GM18519 (cell line): Measurements from ENCODE around the gene ANO2.

Experiments
- ATAC-seq: cut with Tn5 transposase; IDR thresholded peaks from one replicate; pipeline ENCODE4 v1.9.1; 2021; ENCODE audit warnings: mild to moderate bottlenecking, moderate library complexity; ENCODE audit not compliant: unreplicated experiment, low FRiP score

The ANO2 gene

DNA sequence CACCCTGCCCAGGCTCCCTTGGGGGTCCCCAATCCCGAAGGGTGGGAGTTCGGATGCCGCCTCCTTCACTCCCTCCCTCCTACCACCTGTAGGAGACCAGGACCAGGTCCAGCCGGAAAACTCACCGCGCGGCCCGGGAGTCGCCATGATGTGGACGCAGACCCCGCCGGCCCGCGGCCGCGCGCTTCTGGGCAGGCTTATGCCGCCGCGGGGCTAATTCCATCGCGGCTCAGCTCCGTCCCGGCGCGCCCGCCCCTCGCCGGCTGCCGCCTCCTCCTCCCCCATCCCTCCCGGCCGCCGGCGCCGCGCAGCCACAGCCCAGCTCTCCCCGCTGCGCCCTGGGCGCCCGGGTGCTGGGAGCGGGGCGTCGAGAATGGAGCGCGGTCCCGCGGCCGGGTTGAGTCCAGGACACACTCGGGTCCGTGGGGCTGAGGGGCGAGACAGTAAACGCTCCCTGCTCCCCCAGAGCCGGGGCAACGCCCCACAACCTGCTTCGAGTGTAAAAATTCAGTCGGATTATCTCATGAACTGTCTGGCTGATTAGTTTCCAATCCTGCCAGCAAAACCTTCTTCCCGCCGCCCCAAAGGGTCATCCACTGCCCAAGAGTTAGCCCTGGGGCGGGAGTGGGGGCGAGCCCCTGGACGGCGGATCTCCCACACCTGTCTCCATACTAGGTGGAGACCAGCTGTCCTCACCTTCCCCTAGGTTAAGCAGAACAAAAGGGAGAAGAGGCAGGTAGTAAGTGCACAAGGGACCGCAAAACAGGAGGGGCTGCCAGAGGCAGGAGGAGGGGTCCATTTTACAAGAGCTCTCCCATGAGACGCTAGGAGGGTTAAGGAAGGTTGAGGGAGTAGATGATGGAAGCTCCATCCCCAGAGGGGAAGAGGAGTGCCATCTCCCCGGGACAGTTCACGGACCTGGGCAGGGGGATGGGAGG lies at the start of gene ANO2:
TSS of gene ANO2 (minus strand) at position 189 of the 938 bp plus-strand sequence. CDS start at position 147, 42 bp downstream.
- ATAC-seq: no peak

DNA sequence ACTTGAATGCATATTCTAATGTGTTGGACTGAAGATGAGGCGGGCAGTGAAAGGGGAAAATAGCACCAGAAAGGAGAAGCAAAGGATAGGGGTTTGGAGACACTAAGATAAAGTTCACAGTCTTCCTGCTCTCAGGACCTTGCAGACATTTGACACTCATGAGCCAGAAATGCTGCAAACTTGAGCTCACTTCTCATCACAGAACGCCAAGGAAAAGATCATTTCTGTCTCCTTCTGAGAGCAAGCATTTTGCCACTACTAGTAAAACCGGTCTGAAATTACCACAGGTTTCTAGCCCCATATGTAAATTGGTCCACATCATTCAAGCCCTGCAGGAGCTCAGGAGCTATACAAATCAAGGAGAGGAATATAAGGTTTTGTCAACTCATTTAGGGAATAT lies 44.6 kb upstream of the ANO2 start:
- ATAC-seq: no peak

DNA sequence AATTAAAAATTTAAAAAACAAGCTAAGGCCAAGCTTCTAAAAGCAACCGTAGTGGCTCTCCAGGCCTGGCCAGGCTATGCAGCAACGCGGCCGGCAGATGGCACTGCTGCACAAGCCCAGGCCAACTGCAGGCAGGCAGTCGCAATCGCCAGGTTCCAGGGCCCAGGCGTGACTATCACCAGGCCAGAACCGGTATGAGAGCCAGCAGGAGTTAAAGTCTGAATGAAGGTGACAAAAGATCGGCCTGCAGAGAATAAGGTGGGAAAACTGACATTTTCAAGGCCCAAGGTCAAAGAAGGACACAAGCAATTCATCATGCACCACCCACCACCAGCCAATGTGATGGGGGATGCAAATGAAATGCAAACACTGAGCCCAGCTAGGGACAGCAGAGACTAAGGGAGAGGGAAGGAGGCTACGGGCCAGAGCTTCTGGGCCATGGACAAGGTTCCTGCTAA lies 43.6 kb upstream of the ANO2 start:
- no peak for ATAC-seq

DNA sequence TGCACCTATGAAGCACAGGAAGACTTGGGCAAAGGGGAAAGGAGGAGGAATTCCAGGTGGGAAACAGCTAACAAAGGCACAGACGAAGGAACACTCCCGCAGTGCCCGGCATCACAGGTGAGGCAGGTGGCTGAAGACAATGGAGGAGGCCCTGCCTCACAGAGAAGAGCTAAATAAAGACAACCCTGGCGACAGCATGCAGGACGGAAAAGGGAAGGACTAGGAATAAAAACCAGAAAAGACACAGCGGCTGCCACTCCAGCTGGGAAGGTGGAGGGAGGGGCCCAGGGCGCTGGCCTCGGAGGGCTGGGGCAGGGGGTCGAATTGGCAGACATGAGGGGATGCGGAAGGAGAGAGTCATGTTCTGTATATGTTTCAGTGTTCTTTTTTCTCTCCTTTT lies 43.0 kb upstream of the ANO2 start:
- no peak for ATAC-seq

DNA sequence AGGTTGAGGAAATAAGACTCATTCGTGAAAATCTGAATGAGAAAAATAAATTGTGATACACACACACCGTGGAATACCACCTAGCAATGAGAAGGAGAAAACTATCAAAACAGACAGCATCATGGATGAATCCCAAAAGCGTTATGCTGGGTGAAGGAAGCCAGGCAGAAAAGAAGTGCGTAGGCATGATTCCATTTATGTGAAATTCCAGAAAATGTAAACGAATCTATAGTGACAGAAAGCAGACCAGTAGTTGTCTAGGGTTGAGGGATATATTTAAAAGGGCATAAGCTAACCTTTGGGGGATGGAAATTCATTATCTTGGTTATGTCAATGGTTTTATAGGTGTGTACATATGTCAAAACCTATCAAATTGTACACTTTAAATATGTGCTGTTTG lies 42.5 kb upstream of the ANO2 start:
- ATAC-seq: no peak

DNA sequence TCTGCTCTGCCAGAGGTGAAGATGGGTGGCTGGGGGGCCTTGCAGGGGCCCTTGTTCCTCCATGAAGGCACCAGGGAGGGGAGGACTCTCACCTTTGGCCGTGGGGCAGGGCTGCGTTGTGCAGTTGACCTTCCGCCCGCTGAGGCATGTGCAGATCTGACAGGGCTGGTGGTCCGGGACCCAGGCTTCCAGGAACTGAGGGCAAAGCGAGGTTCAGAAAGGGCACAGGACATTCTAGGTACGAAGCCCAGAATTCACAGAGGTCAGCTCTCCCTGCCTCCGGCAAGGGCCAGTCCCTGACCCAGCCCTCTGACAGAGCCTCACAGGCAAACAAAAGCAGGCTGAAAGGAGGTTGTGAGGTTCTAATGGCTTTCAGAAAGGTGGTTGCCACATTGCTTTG lies 40.4 kb upstream of the ANO2 start:
- no peak for ATAC-seq

DNA sequence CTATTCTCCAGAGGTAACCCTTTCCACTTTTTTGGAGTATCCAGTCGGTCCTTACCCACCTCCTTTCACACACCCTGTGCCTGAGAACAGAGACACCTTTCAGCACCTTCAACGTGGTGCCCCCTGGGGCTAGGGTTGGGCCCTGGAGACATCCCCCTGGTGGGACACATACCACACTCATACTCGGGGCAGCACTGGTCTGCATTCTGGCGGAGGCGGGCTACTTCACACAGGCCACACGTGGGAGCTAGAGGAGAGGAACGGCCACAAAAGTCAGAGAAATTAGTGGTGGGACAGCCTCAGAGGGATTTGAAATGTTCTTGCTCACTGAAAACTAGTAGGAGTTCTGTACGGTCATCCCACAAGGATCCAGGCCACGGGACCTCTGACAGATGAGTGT lies 39.8 kb upstream of the ANO2 start:
- no peak for ATAC-seq

DNA sequence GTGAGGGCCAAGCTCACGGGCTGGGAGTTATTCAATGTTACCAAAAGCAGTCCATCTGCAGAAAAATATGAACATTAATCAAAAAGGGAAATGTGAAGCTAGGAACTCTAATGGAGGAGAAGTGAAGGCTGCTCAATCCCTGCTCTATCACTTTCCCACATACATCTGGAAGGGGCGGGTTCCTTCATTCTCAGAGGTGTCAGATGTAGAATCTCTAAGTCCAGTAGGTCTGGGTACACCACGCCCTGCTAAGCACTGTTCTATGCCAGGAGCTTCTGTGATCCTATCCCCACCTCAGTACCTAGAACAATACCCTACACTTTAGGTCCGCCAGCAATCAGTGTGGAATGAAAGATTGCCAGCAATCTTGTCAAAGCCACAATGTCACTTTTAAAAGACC lies 37.0 kb upstream of the ANO2 start:
- ATAC-seq: no peak

DNA sequence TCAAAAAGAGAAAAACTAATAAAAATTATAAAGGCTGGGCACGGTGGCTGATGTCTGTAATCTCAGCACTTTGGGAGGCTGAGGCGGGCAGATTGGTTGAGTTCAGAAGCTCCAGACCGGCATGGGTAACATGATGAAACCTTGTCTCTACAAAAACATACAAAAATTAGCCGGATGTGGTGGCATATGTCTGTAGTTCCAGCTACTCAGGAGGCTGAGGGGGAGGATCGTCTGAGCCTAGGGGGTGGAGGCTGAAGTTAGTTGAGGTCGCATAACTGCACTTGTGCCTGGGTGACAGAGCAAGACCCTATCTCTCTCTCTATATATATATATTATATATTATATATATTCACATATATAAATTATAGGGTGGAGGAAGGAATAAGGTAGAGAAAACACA lies 32.5 kb upstream of the ANO2 start:
- no peak for ATAC-seq

DNA sequence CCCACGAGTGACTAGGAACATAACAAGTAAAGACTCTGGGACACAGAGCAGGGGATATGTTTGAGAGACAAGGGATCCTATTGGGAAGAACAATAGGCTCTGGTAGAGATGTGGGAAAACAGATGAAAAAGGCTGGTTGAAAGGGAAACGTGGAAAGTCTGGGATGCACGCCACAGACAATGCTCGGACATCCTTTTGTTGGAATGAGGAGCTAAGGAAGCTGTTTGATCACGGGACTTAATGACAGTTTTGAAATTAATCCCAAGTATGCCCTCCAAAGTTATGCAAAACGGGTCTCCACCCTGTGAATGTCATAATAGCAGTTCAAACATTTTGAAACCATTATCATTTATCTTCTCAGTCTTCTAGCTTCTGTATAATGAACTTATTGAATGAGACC lies 31.7 kb upstream of the ANO2 start:
- no peak for ATAC-seq

DNA sequence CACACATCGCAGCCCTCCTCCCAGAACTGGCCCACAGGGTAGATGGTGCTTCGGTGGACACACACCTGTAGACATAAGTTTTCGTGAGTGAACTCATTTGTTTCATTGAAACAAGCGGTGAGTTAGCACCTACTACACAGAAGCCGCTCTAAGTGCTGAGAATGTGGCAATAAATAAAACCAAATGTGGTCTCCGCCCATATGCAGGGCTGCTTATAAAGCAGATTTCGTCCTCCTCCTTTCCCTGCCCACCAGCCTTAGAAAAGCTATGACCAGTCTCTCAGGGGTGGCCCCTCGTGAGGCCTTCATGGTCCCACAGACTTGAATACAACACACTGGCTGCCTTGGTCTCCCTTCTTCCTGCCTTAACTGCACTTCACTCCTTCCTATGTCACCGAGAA lies 31.1 kb upstream of the ANO2 start:
- no peak for ATAC-seq

DNA sequence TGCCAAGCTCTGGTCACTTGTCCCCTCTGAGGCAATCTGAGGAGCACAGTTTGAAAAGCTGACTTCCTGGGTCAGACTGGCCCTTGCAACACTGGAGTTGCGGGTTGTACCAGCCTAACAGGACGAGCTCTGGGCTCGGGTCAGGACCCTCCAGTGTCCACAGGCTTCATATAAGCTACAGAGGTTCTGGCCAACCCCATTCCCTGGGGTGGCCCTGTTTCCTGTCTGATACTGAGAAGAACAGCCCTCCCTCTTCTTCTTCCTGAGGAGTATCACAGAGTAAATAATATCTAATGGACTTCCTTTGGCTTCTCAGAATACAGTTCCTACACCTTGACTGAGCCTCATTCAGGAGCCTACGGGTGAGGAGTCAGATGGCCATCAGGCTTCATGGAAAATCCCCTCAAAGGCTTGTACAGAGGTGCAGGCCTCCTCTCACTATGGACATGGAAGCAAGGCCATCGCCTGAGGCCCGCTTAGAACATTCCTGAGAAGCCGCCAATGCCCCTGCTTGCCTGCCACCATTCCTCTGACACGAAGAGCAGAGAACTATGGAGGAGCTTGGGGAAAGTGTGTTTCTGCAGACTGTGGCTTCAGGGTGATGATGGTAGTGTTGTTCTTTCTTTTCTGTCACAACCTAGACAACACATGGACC lies 28.5 kb upstream of the ANO2 start:
- ATAC-seq: no peak

DNA sequence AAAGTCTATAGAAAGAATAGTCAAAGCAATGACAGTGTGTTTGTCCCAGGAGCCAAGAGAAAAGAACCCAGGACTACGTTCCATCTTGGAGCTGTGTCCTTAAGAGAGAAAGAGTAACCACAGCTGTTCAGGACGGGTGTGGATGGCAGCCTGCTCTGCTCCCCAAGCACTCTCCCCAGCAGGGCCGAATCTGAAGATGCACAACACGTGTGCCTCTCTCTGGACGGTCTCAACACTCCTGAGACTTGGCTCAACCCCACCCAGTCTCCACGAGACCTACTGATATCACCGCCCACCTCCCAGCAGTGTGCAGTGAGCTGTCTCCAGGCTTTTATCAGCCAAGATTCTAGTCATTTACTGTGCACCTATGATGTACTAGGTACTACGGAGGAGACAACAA lies 27.3 kb upstream of the ANO2 start:
- ATAC-seq: no peak

DNA sequence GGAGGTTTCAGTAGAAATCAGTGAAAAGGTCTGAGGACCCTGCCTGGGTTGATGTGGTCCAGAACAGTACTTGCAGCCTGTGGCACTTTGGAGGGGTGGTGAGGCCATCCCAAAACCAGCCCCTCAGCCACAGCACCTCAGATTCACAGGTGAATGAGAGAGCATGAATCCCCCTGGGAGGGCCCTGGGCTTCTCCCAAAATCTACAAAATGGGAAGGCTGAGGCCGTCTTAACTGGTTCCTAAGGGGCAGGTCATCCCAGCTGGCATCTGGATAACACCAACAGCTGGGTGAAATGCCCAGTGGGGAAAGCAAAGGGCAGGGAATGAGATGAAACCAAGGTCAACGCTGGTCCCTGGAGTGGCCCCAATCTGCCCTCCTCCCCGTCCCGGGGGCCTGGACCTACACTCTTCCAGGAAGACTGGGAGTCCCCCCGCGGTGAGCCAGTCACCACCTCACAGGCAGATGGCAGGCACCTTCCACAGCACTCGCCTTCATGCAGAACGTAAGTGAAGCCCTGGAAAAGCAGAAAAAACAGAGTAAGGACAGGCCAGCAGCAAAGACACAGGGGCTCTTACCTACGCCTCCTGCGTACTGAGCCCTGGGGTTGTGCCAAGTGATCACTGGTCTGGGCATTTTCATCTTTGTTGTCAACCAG lies 26.3 kb upstream of the ANO2 start:
- ATAC-seq: no peak

DNA sequence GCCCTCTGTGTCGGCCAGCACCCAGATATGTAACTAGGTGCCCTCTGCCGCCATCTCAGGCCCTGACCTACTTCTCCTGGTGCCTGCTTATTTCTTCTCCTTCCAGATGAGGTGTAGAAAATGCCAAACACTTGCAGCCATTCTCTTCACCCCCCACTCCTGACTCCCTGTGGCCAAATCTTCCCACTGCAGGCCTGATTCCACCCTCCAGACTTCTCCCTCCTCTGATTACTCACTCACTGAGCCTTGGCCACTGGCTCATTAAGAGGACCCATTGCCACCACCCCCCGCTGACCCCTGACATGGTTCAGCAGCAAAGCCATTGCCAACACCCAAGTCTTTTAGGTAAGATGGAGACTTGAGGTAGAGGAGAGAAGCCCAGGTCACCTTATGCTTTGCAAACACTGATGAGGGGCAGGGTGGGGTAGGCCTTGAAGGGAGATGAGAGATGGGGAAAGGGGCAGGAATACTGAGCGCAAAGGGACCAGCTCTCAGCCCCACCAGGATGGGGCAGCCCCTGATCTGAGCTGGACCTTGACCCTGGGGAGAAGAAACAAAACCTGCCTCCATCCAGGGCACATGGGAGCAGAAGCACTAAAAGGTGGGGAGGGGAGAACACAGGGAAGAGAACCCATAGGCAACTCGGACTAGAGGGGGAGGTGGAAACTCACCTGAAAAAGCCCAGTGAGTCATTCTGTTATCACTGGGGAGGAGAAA lies 25.1 kb upstream of the ANO2 start:
- ATAC-seq: no peak

DNA sequence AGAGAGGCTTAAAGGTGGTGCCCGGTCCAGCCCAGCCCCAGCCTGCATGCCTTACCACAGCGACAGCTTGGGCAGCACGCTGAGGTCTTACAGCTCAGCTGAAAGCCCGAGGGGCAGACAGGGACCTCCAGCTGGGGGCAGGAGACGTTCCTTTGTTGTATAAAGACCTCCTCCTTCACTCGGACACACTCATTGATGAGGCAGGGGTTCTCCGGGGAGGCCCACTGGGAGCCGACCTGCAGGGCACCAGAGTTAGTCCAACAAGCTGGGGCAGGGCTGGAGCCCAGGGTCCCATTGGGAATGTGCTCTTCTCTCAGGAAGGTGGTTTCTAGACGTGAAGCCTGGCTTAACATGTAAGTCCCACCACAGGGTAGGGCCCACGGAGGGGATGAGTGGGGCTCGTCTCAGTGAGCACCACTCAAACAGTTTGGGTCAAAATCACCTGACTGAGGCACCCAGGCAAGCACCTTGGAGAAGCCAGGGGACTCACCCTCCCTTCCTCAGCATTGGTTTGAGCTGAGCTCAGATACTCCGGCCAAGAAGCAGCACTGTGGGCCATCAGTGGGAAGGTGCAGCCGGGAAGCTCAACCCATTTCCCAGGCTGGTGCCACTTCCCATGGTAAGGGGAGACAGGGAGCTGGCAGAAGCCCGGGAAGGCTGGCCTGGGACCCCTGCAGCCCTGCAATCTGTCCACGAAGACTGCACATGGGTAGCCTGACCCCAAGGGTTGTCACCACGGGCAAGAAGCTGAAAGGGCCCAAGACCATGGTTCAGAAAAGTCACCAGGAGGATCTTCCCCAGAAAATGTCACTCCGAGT lies 24.3 kb upstream of the ANO2 start:
- no peak for ATAC-seq

DNA sequence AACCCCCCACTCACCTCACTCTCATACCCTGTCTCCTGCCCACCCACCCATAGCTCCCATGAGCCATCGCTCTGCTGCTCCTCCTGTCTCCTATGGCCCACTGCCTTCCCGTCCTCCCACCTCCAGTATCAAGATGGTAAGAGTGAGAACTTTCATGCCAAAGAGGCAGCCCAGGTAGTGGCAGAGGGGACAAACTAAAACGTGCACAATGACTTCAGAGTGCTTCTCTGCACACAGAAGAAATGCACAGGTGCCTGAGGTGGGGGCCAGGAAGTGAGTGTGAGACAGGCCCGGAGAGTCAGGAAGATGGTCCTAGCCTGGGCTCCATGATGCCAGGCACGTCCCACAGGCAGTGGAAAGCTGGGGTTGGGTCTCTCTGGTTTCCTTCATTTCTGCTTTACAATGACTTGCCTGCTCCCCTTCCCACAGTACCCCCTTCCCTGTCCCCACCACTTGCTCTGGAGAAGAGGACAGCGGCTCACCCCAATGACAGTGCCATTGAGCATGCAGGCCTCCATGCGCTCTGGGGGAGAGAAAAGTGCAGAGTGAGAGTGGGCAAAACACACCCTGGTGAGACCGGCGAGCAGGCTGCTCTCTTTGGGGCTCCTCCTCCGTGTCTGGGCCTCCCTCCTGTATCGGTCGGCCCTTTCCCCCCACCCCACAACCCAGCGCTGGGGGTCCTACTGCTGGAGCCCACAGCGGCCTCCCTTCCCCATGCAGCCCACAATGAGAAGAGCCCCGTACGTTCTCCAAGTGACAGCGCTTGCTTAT lies 22.8 kb upstream of the ANO2 start:
- no peak for ATAC-seq

DNA sequence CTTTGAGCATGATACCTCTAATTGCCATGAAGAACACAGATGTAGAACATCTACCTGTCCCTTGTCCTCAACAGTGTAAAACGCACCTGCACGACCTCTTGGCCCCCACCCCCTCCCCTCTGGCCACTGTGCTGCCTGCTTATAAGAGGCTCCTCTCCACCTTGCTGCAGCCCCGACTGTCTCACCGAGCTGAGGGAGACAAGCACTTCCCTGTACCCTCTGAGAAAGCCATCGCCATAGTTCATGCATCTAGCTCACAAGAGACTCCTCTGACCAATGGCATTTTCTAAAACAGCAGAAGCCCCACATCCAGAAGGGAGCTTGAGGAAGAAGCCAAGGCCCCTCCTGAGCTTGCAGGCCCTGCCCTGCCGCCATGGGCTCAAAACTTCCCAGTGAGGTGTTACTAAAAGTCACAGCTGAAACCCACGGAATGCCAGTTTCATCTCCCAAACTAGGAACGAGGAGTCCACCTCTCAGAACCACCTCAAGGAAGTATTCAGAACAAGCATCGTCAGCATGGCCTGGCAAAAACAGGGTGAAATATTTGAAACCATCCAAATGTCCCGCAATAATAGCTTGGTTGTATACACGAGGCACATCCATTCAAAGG lies 21.5 kb upstream of the ANO2 start:
- ATAC-seq: no peak

DNA sequence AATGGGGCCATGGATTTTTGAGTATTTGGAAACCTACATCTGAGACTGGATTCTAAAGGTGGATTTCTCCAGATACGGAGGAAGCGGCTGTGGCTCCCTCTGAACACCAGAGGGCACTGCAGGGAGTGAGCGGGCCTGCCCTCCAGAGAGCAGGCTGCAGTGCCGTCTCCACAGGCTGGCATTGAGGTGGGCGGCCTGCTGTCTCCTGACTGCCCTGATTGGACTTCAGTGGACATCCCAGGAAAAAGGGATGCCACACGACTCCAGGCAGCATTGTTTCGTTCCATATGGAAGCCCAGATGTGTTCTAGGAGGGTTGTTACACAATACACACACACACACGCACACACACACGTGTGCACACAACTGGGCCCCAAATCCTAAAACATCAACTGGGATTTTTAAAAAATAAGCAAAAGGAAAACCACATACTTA lies 20.9 kb upstream of the ANO2 start:
- no peak for ATAC-seq
